Kidney (tissue), 14 donors: ENCODE measurements around the gene NPAS1. TPM values are rescaled to one million over a fixed set of nuclear protein-coding genes. Genes with fewer than 3 reads are reported as not detected.

Source experiments
- DNase-seq, 5 donors: peaks; one replicate each; pipeline ENCODE4 v3.0.0-alpha.2; 2013 to 2020
- FAIRE-seq: peaks from 2 replicates; lab custom pipeline; 2012; peaks lifted over from hg19 to GRCh38; lab: Jason Lieb, UNC
- H3K27ac ChIP-seq, 2 donors: one replicate each; pipeline ENCODE4 v1.7.0; 2013; ENCODE audit warnings: low read depth in 2 of 2, low read length in 2 of 2, inconsistent platforms in 1 of 2
- H3K27me3 ChIP-seq: one replicate; pipeline ENCODE4 v1.7.1; 2013; ENCODE audit warnings: low read length, inconsistent platforms; ENCODE audit not compliant: control insufficient read depth, insufficient read depth
- H3K36me3 ChIP-seq, 3 donors: one replicate each; pipeline versions ENCODE4 v1.7.0 to v1.7.1; 2013; ENCODE audit warnings: low read length in 3 of 3, control low read depth in 1 of 3, inconsistent platforms in 1 of 3; ENCODE audit not compliant: insufficient read depth in 3 of 3, control insufficient read depth in 2 of 3
- H3K4me1 ChIP-seq, 3 donors: one replicate each; pipeline versions ENCODE4 v1.7.0 to v1.7.1; 2013; ENCODE audit warnings: low read length in 3 of 3, inconsistent platforms in 1 of 3, low read depth in 1 of 3; ENCODE audit not compliant: control insufficient read depth in 2 of 3, insufficient read depth in 2 of 3
- H3K4me3 ChIP-seq, 3 donors: one replicate each; pipeline versions ENCODE4 v1.7.0 to v1.8.1; 2013; ENCODE audit warnings: low read length in 3 of 3, control low read depth in 1 of 3, inconsistent platforms in 1 of 3
- H3K9ac ChIP-seq, 3 donors: one replicate each; pipeline versions ENCODE4 v1.7.0 to v1.7.1; 2013; ENCODE audit warnings: low read length in 3 of 3, control low read depth in 1 of 3, inconsistent platforms in 1 of 3
- H3K9me3 ChIP-seq, 3 donors: one replicate each; pipeline versions ENCODE4 v1.7.0 to v1.7.1; 2013; ENCODE audit warnings: low read length in 3 of 3, control low read depth in 1 of 3, inconsistent platforms in 1 of 3; ENCODE audit not compliant: control insufficient read depth in 2 of 3, insufficient read depth in 1 of 3
- intact Hi-C: fragments of 100-400 bp; cut with DNase I; formaldehyde crosslinking; loops from one replicate; pipeline ENCODE4 v1.11.1; 2022
- polyA plus RNA-seq: library from polyadenylated mRNA; stranded (reverse); fragments of 350-450 nt; fragmentation: Illumina TruSeq; extraction: RNeasy Lipid Tissue Mini Kit (QIAGEN cat#74804); gene quantifications from one replicate; pipeline ENCODE4 v1.2.3, GENCODE V29; 2014; ENCODE audit warnings: low read depth, low replicate concordance; ENCODE audit not compliant: insufficient read depth
- total RNA-seq: library from RNA; stranded (reverse); fragmentation: NEBNext Ultra II Directional; extraction: Animal tissue kit (Norgen Biotek cat#: 25700); gene quantifications from one replicate; pipeline ENCODE4 v1.2.1, GENCODE V29; 2021
- TF ChIP-seq, protein P1 (sequence below): IDR thresholded peaks from 3 replicates; pipeline ENCODE4 v1.5.1; 2012; ENCODE audit warnings: mild to moderate bottlenecking, moderate library complexity, borderline replicate concordance; ENCODE audit not compliant: insufficient read depth; ENCODE audit errors: extremely low read depth
- donor health status: control.
- donor health status: control.
- donor health status: control.
- donor health status: control.
- donor health status: control.
- donor health status: DM: yes; HTN: yes; CAD: no.
- donor health status: Normal renal cell carcinoma (clear cell type).

Gene NPAS1
- total and polyA plus RNA-seq, 2 donors from 2014 or later = 0.38 to 1.7 TPM

GRCh38 chr19:47072323-47072722 is 52.7 kb downstream of the NPAS1 start:
- no peak for FAIRE-seq
- H3K4me3 ChIP-seq = no peak overlapping the region
- no peak for DNase-seq
- no peaks in the 10 kb centered on the region for H3K27me3 ChIP-seq
- no peak overlapping the region for H3K27ac ChIP-seq
- peaks cover 0 to 27% (median 26%) of the 10 kb centered on the region in 3 donors for H3K36me3 ChIP-seq
- H3K9me3 ChIP-seq = no peaks in the 10 kb centered on the region
- peaks cover 0 to 5% (median 0%) of the 10 kb centered on the region in 3 donors for H3K4me1 ChIP-seq
- TF ChIP-seq, protein P1, sequence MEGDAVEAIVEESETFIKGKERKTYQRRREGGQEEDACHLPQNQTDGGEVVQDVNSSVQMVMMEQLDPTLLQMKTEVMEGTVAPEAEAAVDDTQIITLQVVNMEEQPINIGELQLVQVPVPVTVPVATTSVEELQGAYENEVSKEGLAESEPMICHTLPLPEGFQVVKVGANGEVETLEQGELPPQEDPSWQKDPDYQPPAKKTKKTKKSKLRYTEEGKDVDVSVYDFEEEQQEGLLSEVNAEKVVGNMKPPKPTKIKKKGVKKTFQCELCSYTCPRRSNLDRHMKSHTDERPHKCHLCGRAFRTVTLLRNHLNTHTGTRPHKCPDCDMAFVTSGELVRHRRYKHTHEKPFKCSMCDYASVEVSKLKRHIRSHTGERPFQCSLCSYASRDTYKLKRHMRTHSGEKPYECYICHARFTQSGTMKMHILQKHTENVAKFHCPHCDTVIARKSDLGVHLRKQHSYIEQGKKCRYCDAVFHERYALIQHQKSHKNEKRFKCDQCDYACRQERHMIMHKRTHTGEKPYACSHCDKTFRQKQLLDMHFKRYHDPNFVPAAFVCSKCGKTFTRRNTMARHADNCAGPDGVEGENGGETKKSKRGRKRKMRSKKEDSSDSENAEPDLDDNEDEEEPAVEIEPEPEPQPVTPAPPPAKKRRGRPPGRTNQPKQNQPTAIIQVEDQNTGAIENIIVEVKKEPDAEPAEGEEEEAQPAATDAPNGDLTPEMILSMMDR = no peak
- H3K9ac ChIP-seq = no peak overlapping the region
- intact Hi-C loops = no loop called here

DNA sequence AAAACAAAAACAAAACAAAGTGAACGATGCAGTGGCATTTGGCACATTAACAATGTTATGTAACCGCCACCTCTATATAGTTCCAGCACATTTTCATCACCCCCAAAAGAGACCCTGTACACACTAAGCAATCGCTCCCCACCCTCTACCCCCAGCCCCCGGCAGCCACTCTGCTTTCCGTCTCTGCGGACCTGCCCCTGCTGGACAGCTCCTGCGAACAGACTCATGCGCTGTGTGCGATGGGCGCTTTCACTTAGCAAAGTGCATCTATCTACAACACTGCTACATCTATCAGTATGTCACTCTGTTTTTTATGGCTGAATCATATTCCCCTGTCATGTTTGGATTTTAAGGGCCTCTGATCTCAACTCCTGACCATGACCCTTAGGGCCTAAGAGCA is 53.9 kb downstream of the NPAS1 start:
- Histone ChIP-seq H3K9ac (no peak overlapping the region), H3K9me3 (no peaks in the 10 kb centered on the region), H3K27ac (no peak overlapping the region), H3K27me3 (no peaks in the 10 kb centered on the region), H3K4me3 (no peak overlapping the region), H3K4me1 (peaks cover 0 to 5% (median 0%) of the 10 kb centered on the region in 3 donors), H3K36me3 (peaks cover 0 to 22% (median 20%) of the 10 kb centered on the region in 3 donors)
- TF ChIP-seq, protein P1 = no peak
- intact Hi-C loops = no loop called here
- no peak for FAIRE-seq
- no peak for DNase-seq

- Histone ChIP-seq H3K27me3 (no peaks in the 10 kb centered on the region), H3K9ac (no peak overlapping the region), H3K9me3 (no peaks in the 10 kb centered on the region), H3K27ac (no peak overlapping the region), H3K4me3 (no peak overlapping the region), H3K36me3 (peaks cover 0 to 22% (median 19%) of the 10 kb centered on the region in 3 donors), H3K4me1 (peaks cover 0 to 5% (median 0%) of the 10 kb centered on the region in 3 donors)
- peak in 1 of 5 donors; percentile 62 for DNase-seq
- intact Hi-C loops = no loop called here
- TF ChIP-seq, protein P1 = no peak
- FAIRE-seq = no peak
These were observed 55.0 kb downstream of the NPAS1 start for GRCh38 chr19:47074621-47075020.

- Histone ChIP-seq H3K9ac (no peak overlapping the region), H3K4me3 (no peak overlapping the region), H3K27me3 (no peaks in the 10 kb centered on the region), H3K9me3 (no peaks in the 10 kb centered on the region), H3K36me3 (peaks cover 0 to 19% (median 19%) of the 10 kb centered on the region in 3 donors), H3K4me1 (peaks cover 0 to 5% (median 0%) of the 10 kb centered on the region in 3 donors), H3K27ac (no peak overlapping the region)
- peak in 1 of 5 donors; percentile 64 for DNase-seq
- FAIRE-seq = no peak
- intact Hi-C loops = no loop called here
- TF ChIP-seq, protein P1 = no peak
These were observed 55.7 kb downstream of the NPAS1 start for GRCh38 chr19:47075179-47075810.
